GM19467 (cell line): ENCODE data around the gene SCG3.
A peak's percentile ranks its signal among the peaks of the same experiment; 100 is the strongest.
"Not testable (repeated sequence)": the region's sequence is repeated elsewhere in the genome, so short reads cannot be mapped to it uniquely, and the experiment has no call there.

Experiments used
- ATAC-seq: cut with Tn5 transposase; IDR thresholded peaks from one replicate; pipeline ENCODE4 v1.9.1; 2021; ENCODE audit warnings: mild to moderate bottlenecking, moderate library complexity; ENCODE audit not compliant: unreplicated experiment

Gene SCG3

DNA sequence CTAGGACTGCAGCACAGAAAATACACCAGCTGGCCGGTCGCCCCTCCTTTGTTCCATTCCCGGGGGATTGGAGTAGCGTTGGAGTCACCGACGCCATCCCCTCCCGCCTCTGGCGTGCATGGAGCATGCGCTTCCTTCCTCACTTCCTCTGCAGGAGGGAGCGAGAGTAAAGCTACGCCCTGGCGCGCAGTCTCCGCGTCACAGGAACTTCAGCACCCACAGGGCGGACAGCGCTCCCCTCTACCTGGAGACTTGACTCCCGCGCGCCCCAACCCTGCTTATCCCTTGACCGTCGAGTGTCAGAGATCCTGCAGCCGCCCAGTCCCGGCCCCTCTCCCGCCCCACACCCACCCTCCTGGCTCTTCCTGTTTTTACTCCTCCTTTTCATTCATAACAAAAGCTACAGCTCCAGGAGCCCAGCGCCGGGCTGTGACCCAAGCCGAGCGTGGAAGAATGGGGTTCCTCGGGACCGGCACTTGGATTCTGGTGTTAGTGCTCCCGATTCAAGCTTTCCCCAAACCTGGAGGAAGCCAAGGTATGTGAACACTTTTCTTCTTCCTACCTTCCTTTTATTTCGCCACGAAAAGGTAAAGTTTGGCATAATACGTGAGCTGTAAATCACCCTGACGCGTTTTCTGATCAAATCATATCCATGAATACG, at the start of gene SCG3:
SCG3 (plus strand) TSS at position 201 of the 661 bp plus-strand sequence; CDS start at position 454, 253 bp downstream.
- no peak for ATAC-seq

DNA sequence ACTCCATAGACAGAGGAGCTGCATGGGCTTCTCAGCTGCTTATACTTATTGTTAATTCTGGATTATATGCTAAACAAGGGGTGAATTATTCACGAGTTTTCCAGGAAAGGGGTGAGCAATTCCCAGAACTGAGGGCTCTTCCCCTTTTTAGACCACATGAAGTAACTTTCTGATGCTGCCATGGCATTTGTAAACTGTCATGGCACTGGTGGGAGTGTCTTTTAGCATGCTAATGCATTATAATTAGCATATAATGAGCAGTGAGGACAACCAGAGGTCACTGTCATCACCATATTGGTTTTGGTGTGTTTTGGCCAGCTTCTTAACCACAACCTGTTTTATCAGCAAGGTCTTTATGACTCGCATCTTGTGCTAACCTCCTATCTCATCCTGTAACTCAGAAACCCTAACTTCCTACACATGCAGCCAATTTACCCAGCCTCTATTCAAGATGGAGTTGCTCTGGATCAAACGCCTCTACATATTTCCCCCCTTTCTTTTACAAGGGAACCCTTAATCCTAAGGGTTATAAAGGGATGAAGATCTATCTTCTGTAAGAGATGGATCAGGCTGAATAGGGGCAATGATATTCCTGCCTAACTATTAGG, 46.6 kb upstream of the SCG3 start:
- no peak for ATAC-seq

DNA sequence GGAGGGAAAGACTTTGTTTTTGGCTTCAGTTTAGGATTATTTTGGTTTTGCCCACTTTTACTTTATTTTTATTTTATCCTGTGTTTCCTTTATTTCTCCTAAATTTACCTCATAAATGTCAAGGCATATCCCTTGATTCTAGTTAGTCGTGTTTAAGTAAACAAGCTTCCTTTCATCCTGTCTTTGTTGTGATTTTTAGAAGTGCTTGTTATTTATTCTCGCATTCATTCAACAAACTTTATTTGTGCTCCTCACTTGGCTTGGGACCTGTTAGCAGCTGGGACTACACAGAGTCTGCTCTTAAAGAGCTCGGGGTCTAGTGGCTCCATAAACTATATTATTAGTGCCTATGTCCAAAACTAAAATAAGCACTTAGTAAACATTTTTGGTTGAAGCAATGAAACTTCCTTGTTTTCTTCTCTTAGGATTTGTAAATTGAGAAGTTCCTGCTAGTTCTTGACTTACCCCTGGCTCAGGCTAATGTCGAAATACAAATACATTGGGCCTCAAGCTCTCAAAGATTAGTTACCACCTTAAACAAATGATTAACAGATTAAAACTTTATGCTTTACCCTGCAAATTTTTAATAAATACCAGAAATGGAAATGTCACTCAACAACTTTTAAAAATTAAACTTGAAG, 39.7 kb upstream of the SCG3 start:
- ATAC-seq = no peak

- ATAC-seq = no peak
Measured at GRCh38 chr15:51642696-51643095, 38.6 kb upstream of the SCG3 start.

- ATAC-seq = no peak
Measured at GRCh38 chr15:51647128-51647562, 34.2 kb upstream of the SCG3 start.

DNA sequence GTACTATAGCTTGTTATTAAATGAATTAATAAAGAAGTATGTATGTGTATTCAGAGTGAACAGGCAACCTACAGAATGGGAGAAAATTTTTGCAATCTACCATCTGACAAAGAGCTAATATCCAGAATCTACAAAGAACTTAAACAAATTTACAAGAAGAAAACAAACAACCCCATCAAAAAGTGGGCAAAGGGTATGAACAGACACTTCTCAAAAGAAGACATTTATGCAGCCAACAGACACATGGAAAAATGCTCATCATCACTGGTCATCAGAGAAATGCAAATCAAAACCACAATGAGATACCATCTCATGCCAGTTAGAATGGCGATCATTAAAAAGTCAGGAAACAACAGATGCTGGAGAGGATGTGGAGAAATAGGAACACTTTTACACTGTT, 33.2 kb upstream of the SCG3 start:
- not testable (repeated sequence) for ATAC-seq

- ATAC-seq = not testable (repeated sequence)
Measured at GRCh38 chr15:51648643-51649042, 32.7 kb upstream of the SCG3 start.

- ATAC-seq = peak; percentile 66
Measured at GRCh38 chr15:51649659-51650521, 31.4 kb upstream of the SCG3 start.

- ATAC-seq = no peak
Measured at GRCh38 chr15:51652084-51652668, 29.1 kb upstream of the SCG3 start.

- not testable (repeated sequence) for ATAC-seq
Measured at GRCh38 chr15:51655401-51656057, 25.8 kb upstream of the SCG3 start.

DNA sequence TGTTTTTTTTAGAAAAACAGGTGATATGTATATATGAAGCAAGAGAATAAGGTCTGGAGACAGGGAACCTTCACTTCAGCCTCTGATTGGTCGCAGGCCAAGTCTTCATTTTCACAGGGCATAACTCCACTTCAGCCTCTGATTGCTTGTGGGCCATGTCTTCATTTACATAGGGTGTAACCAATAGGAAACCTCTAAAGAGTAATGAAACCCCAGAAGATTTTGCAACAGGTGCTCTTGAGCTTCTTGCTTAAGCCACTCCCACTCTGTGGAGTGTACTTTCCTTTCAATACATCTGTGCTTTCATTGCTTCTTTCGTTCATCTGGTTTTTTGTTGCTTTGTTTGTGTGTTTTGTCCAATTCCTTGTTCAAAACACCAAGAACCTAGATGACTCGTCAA, 22.6 kb upstream of the SCG3 start:
- no peak for ATAC-seq

- no peak for ATAC-seq
Measured at GRCh38 chr15:51661072-51661471, 20.2 kb upstream of the SCG3 start.

- ATAC-seq = no peak
Measured at GRCh38 chr15:51667478-51667877, 13.8 kb upstream of the SCG3 start.

GRCh38 chr15:51668446-51668845, 12.9 kb upstream of the SCG3 start:
- no peak for ATAC-seq

DNA sequence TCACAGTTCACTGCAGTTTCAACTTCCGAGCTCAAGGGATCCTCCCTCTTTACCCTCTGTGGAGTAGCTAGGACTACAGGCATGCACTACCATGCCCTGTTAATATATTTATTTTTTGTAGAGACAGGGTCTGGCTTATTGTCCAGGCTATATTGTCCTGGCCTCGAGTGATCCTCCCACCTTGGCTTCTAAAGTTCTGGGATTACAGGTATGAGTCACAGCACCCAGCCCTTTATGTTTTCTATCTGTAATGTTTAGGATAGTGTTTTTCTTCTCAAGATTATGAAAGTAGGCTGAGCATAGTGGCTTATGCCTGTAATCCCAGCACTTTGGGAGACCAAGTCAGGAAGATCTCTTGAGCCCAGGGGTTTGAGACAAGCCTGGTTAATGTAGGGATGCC, 11.9 kb upstream of the SCG3 start:
- no peak for ATAC-seq

DNA sequence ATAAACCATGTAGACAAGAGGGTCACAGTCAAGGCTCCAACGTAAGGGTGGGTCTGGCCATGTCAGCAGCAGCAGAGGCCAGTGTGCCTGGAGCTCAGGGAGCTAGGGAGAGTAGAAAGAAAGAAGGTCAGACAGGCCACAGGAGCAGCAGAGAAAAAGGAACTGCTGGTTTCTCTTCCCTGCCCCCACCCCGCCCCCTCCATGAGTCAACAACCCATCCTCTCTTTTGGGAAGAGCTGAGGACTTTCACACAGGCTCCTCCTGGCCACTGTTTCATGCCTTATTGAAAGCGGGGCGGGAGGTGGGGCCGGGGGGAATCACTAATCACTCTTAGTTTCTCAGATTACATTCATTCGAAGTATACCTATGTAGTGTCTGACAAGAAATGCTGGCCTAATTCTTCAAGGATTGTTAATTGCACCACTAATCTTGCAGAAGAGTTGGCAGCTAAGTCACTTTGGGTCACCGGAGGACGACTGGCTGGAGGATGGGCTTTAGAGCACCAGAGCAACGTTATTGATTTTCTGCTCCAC, 9.1 kb upstream of the SCG3 start:
- no peak for ATAC-seq

GRCh38 chr15:51672913-51673857, 8.1 kb upstream of the SCG3 start:
- ATAC-seq = no peak

- ATAC-seq = no peak
Measured at GRCh38 chr15:51675234-51675633, 6.1 kb upstream of the SCG3 start.

- no peak for ATAC-seq
Measured at GRCh38 chr15:51677021-51677420, 4.3 kb upstream of the SCG3 start.
